HepG2 (cell line): ENCODE measurements around the gene CSNK1A1. TPM values are rescaled to one million over a fixed set of nuclear protein-coding genes. Genes with fewer than 3 reads are reported as not detected.

Experiments used
- BATF2 ChIP-seq: sonication (generic); formaldehyde crosslinking; IDR thresholded peaks from 2 replicates; pipeline ENCODE4 v1.8.0; 2022; ENCODE audit warnings: mild to moderate bottlenecking, missing genetic modification reagents, moderate library complexity
- CENPBD1 ChIP-seq: sonication (generic); formaldehyde crosslinking; IDR thresholded peaks from 2 replicates; pipeline ENCODE4 v1.8.0; 2022; ENCODE audit warnings: missing genetic modification reagents, low read depth, mild to moderate bottlenecking, borderline replicate concordance
- CHD4 ChIP-seq: fragments of 200-600 bp; sonication (generic); IDR thresholded peaks from 2 replicates; pipeline ENCODE4 v1.7.0; 2017; ENCODE audit warnings: mild to moderate bottlenecking, low read length, borderline replicate concordance
- DDIT3 ChIP-seq: sonication (generic); formaldehyde crosslinking; IDR thresholded peaks from 2 replicates; pipeline ENCODE4 v1.4.0; 2020; ENCODE audit warnings: mild to moderate bottlenecking, missing genetic modification reagents
- FOSL1 ChIP-seq: sonication (generic); formaldehyde crosslinking; IDR thresholded peaks from 2 replicates; pipeline ENCODE4 v1.9.0; 2021; ENCODE audit warnings: missing genetic modification reagents, borderline replicate concordance
- HNF1B ChIP-seq: sonication (generic); formaldehyde crosslinking; IDR thresholded peaks from 2 replicates; pipeline ENCODE4 v1.5.1; 2020; ENCODE audit warnings: mild to moderate bottlenecking, moderate library complexity, missing genetic modification reagents
- HOXA3 ChIP-seq: sonication (generic); formaldehyde crosslinking; IDR thresholded peaks from 2 replicates; pipeline ENCODE4 v1.5.0; 2020; ENCODE audit warnings: missing genetic modification reagents
- JDP2 ChIP-seq: sonication (generic); formaldehyde crosslinking; IDR thresholded peaks from 2 replicates; pipeline ENCODE4 v1.8.1; 2022; ENCODE audit warnings: missing genetic modification reagents, borderline replicate concordance
- KDM2A ChIP-seq: sonication (generic); formaldehyde crosslinking; IDR thresholded peaks from 2 replicates; pipeline ENCODE4 v1.4.0; 2020; ENCODE audit warnings: low read depth, missing genetic modification reagents, borderline replicate concordance
- KDM5A ChIP-seq: fragments of 200-600 bp; sonication (generic); IDR thresholded peaks from 2 replicates; pipeline ENCODE4 v1.7.0; 2018; ENCODE audit warnings: antibody characterized with exemption, mild to moderate bottlenecking, low read length, borderline replicate concordance
- PAF1 ChIP-seq: IDR thresholded peaks from 2 replicates; pipeline ENCODE4 v1.6.1; 2016; ENCODE audit warnings: missing genetic modification reagents, missing compliant biosample characterization
- POGZ ChIP-seq: sonication (generic); formaldehyde crosslinking; IDR thresholded peaks from 2 replicates; pipeline ENCODE4 v1.4.0; 2020; ENCODE audit warnings: mild to moderate bottlenecking, missing genetic modification reagents
- PRPF4 ChIP-seq: fragments of 200-400 bp; formaldehyde crosslinking; IDR thresholded peaks from 2 replicates; pipeline ENCODE4 v1.6.1; 2016; ENCODE audit warnings: low read length, low read depth; ENCODE audit not compliant: poor library complexity, severe bottlenecking
- RORA ChIP-seq: sonication (generic); formaldehyde crosslinking; IDR thresholded peaks from 2 replicates; pipeline ENCODE4 v1.5.0; 2020; ENCODE audit warnings: mild to moderate bottlenecking, missing genetic modification reagents, moderate library complexity
- SAFB2 ChIP-seq: sonication (generic); formaldehyde crosslinking; IDR thresholded peaks from 2 replicates; pipeline ENCODE4 v1.5.1; 2020; ENCODE audit warnings: missing genetic modification reagents, low read depth, mild to moderate bottlenecking, borderline replicate concordance
- SNAPC5 ChIP-seq: sonication (generic); formaldehyde crosslinking; IDR thresholded peaks from 2 replicates; pipeline ENCODE4 v1.8.1; 2023; ENCODE audit warnings: mild to moderate bottlenecking, missing genetic modification reagents, borderline replicate concordance
- TCF7 ChIP-seq: sonication (generic); IDR thresholded peaks from 2 replicates; pipeline ENCODE4 v1.6.1; 2016; ENCODE audit warnings: antibody characterized with exemption, low read depth
- ZFP90 ChIP-seq: sonication (generic); formaldehyde crosslinking; IDR thresholded peaks from 2 replicates; pipeline ENCODE4 v1.8.0; 2022; ENCODE audit warnings: missing genetic modification reagents, mild to moderate bottlenecking, inconsistent platforms, borderline replicate concordance
- ZNF253 ChIP-seq: sonication (generic); formaldehyde crosslinking; IDR thresholded peaks from 2 replicates; pipeline ENCODE4 v1.8.0; 2022; ENCODE audit warnings: mild to moderate bottlenecking, missing genetic modification reagents, borderline replicate concordance
- ZNF30 ChIP-seq: sonication (generic); formaldehyde crosslinking; IDR thresholded peaks from 2 replicates; pipeline ENCODE4 v1.5.0; 2020; ENCODE audit warnings: mild to moderate bottlenecking, missing genetic modification reagents
- ZNF337 ChIP-seq: sonication (generic); formaldehyde crosslinking; IDR thresholded peaks from 2 replicates; pipeline ENCODE4 v1.5.1; 2020; ENCODE audit warnings: missing genetic modification reagents, low read depth, mild to moderate bottlenecking, borderline replicate concordance
- ZNF576 ChIP-seq: sonication (generic); formaldehyde crosslinking; IDR thresholded peaks from 2 replicates; pipeline ENCODE4 v1.4.0; 2020; ENCODE audit warnings: mild to moderate bottlenecking, missing genetic modification reagents
- ZNF768 ChIP-seq: sonication (generic); formaldehyde crosslinking; IDR thresholded peaks from 2 replicates; pipeline ENCODE4 v1.4.0; 2020; ENCODE audit warnings: missing genetic modification reagents
- ZNF782 ChIP-seq: sonication (generic); formaldehyde crosslinking; IDR thresholded peaks from 2 replicates; pipeline ENCODE4 v1.4.0; 2020; ENCODE audit warnings: missing genetic modification reagents, mild to moderate bottlenecking, borderline replicate concordance
- ZNF841 ChIP-seq: sonication (generic); formaldehyde crosslinking; IDR thresholded peaks from 2 replicates; pipeline ENCODE4 v1.8.1; 2023; ENCODE audit warnings: missing genetic modification reagents, borderline replicate concordance
- ZNF879 ChIP-seq: sonication (generic); formaldehyde crosslinking; IDR thresholded peaks from 2 replicates; pipeline ENCODE4 v1.8.1; 2023; ENCODE audit warnings: missing genetic modification reagents
- ZSCAN29 ChIP-seq: sonication (generic); formaldehyde crosslinking; conservative IDR thresholded peaks from 2 replicates; pipeline ENCODE4 v1.4.0; 2020; ENCODE audit warnings: mild to moderate bottlenecking, missing genetic modification reagents
- polyA plus RNA-seq, 8 experiments: library from polyadenylated mRNA; depleted of rRNA in 3 of 8; stranded (reverse) in 7 of 8; unstranded in 1 of 8; fragments of >200 nt; fragmentation: Illumina TruSeq in 4 of 8; extraction: Trizol in 4 of 8; gene quantifications; 2 replicates each; pipeline versions ENCODE4 v1.2.1 to v1.2.3, GENCODE V29; 2011 to 2016; ENCODE audit warnings: low read depth in 4 of 8, missing spikeins in 1 of 8, mixed read lengths in 1 of 8; ENCODE audit not compliant: insufficient read depth in 1 of 8
- total RNA-seq, 5 experiments: library from RNA; depleted of rRNA; stranded (reverse); fragments of >200 nt; fragmentation: Illumina TruSeq; extraction: Trizol; gene quantifications; 2 replicates each; pipeline ENCODE4 v1.2.3, GENCODE V29; 2016; ENCODE audit warnings: low read depth in 1 of 5

The CSNK1A1 gene
- total and polyA plus RNA-seq, 2 of the 13 experiments (the other 11 are each of a cell fraction or from before 2014, with no cell fraction given): 89.0 to 149 TPM

- TF ChIP-seq ZFP90 (no peak), HOXA3 (CRISPR knock-in tag) (peak; percentile 91), KDM2A (CRISPR knock-in tag) (0 out of 2 replicates have a peak, but pooled peaks have one; percentile 40), PRPF4 (no peak), ZNF782 (CRISPR knock-in tag) (no peak), JDP2 (CRISPR knock-in tag) (no peak), FOSL1 (CRISPR knock-in tag) (no peak), ZNF879 (no peak), ZNF841 (CRISPR knock-in tag) (no peak), TCF7 (peak; percentile 90), ZNF30 (CRISPR knock-in tag) (no peak), ZNF576 (no peak), BATF2 (CRISPR knock-in tag) (no peak), ZNF768 (CRISPR knock-in tag) (no peak), ZSCAN29 (no peak), ZNF337 (CRISPR knock-in tag) (no peak), ZNF253 (CRISPR knock-in tag) (no peak), HNF1B (CRISPR knock-in tag) (peak; percentile 55; the same call in 1 of the 2 replicates), PAF1 (CRISPR knock-in tag) (no peak), RORA (no peak), POGZ (CRISPR knock-in tag) (no peak), DDIT3 (CRISPR knock-in tag) (no peak), CHD4 (no peak), KDM5A (peak; percentile 38; the same call in 1 of the 2 replicates), CENPBD1 (CRISPR knock-in tag) (no peak), SNAPC5 (CRISPR knock-in tag) (no peak), SAFB2 (CRISPR knock-in tag) (no peak)
Measured at GRCh38 chr5:149549461-149550267, 1.6 kb downstream of the CSNK1A1 start (continued).
